CD14-positive monocyte (primary cell): ENCODE data around the gene SLC7A5. TPM values are rescaled to one million over a fixed set of nuclear protein-coding genes. Genes with fewer than 3 reads are reported as not detected.
"Not testable (repeated sequence)": the region's sequence is repeated elsewhere in the genome, so short reads cannot be mapped to it uniquely, and the experiment has no call there.

Source experiments
- DNase-seq, 3 donors: peaks; one replicate each; pipeline ENCODE4 v3.0.0-alpha.2; 2011 to 2022
- H2AFZ ChIP-seq: 2 replicates; pipeline ENCODE4 v1.6.0; 2012; ENCODE audit warnings: mild to moderate bottlenecking, low read depth, low read length, inconsistent platforms; ENCODE audit not compliant: insufficient read depth, poor library complexity, severe bottlenecking
- H3K27ac ChIP-seq, 2 donors: 1 replicate in 1 of 2; 2 replicates in 1 of 2; pipeline ENCODE4 v1.5.1; 2012 to 2013; ENCODE audit warnings: low read length in 2 of 2, control low read depth in 1 of 2, inconsistent platforms in 1 of 2, low read depth in 1 of 2, mild to moderate bottlenecking in 1 of 2
- H3K27me3 ChIP-seq, 2 donors: one replicate each; pipeline versions ENCODE4 v1.6.0 to v1.6.1; 2011 to 2013; ENCODE audit warnings: low read length in 2 of 2; ENCODE audit not compliant: control insufficient read depth in 2 of 2, insufficient read depth in 2 of 2
- H3K36me3 ChIP-seq, 2 donors: replicated peaks in 1 of 2; 1 replicate in 1 of 2; 2 replicates in 1 of 2; pipeline versions ENCODE4 v1.5.1 to v1.6.1; 2012 to 2013; ENCODE audit warnings: low read length in 2 of 2, control low read depth in 1 of 2, inconsistent platforms in 1 of 2, mild to moderate bottlenecking in 1 of 2; ENCODE audit not compliant: insufficient read depth in 2 of 2, control insufficient read depth in 1 of 2
- H3K4me1 ChIP-seq, 2 donors: 1 replicate in 1 of 2; 2 replicates in 1 of 2; pipeline versions ENCODE4 v1.5.1 to v1.6.1; 2012 to 2013; ENCODE audit warnings: low read length in 2 of 2, control low read depth in 1 of 2, inconsistent platforms in 1 of 2, mild to moderate bottlenecking in 1 of 2, moderate library complexity in 1 of 2; ENCODE audit not compliant: insufficient read depth in 2 of 2, control insufficient read depth in 1 of 2
- H3K4me2 ChIP-seq: replicated peaks from 2 replicates; pipeline ENCODE3; 2012; ENCODE audit warnings: low read length, moderate library complexity, mild to moderate bottlenecking; ENCODE audit not compliant: poor library complexity, severe bottlenecking; ENCODE audit errors: extremely low read depth
- H3K4me3 ChIP-seq, 3 experiments: fragments of 200-600 bp in 1 of 3; sonication (generic) in 1 of 3; replicated peaks in 1 of 3; 1 replicate in 2 of 3; 2 replicates in 1 of 3; pipeline ENCODE4 v1.5.1; 2011 to 2013; ENCODE audit warnings: low read length in 3 of 3, mild to moderate bottlenecking in 3 of 3, control low read depth in 2 of 3, low read depth in 2 of 3, inconsistent platforms in 1 of 3, moderate library complexity in 1 of 3
- H3K79me2 ChIP-seq: 2 replicates; pipeline ENCODE4 v1.6.0; 2012; ENCODE audit warnings: mild to moderate bottlenecking, control low read depth, inconsistent platforms, low read length, moderate library complexity; ENCODE audit not compliant: insufficient read depth
- H3K9ac ChIP-seq: 2 replicates; pipeline ENCODE4 v1.6.0; 2017; ENCODE audit warnings: low read length, mild to moderate bottlenecking; ENCODE audit not compliant: insufficient read depth, poor library complexity, severe bottlenecking
- H3K9me3 ChIP-seq, 2 donors: replicated peaks in 1 of 2; 1 replicate in 1 of 2; 2 replicates in 1 of 2; pipeline versions ENCODE4 v1.5.1 to v1.6.1; 2012 to 2013; ENCODE audit warnings: low read length in 2 of 2, control low read depth in 1 of 2; ENCODE audit not compliant: control insufficient read depth in 1 of 2, insufficient read depth in 1 of 2
- H4K20me1 ChIP-seq: 2 replicates; pipeline ENCODE4 v1.6.0; 2012; ENCODE audit warnings: mild to moderate bottlenecking, low read length, control low read depth, moderate library complexity; ENCODE audit not compliant: insufficient read depth
- H3K27ac Mint-ChIP-seq, 7 donors: one replicate each; pipeline ENCODE4 v1.8.0; 2020; ENCODE audit warnings: mild to moderate bottlenecking in 7 of 7, mixed read lengths in 7 of 7, moderate library complexity in 6 of 7, inconsistent platforms in 2 of 7
- H3K27me3 Mint-ChIP-seq, 3 donors: one replicate each; pipeline ENCODE4 v1.8.0; 2021 to 2022; ENCODE audit warnings: low read depth in 3 of 3, mild to moderate bottlenecking in 3 of 3, mixed read lengths in 3 of 3, moderate library complexity in 3 of 3, inconsistent platforms in 1 of 3
- H3K36me3 Mint-ChIP-seq, 2 donors: one replicate each; pipeline ENCODE4 v1.8.0; 2020; ENCODE audit warnings: mixed read lengths in 2 of 2, inconsistent platforms in 1 of 2, mild to moderate bottlenecking in 1 of 2
- H3K4me1 Mint-ChIP-seq: one replicate; pipeline ENCODE4 v1.8.0; 2020; ENCODE audit warnings: mild to moderate bottlenecking, mixed read lengths
- H3K4me3 Mint-ChIP-seq, 2 donors: one replicate each; pipeline ENCODE4 v1.8.0; 2020; ENCODE audit warnings: mild to moderate bottlenecking in 2 of 2, mixed read lengths in 2 of 2, moderate library complexity in 1 of 2
- H3K9me3 Mint-ChIP-seq, 7 donors: one replicate each; pipeline ENCODE4 v1.8.0; 2020 to 2022; ENCODE audit warnings: mixed read lengths in 7 of 7, mild to moderate bottlenecking in 6 of 7, moderate library complexity in 6 of 7, inconsistent platforms in 2 of 7
- CTCF ChIP-seq: fragments of 200-600 bp; IDR thresholded peaks from one replicate; pipeline ENCODE4 v1.8.0; 2022; ENCODE audit warnings: antibody characterized with exemption, mild to moderate bottlenecking
- WGBS: methylation state at CpG from one replicate; pipeline ENCODE4 v1.1.5; 2013; ENCODE audit warnings: missing lambda C conversion rate; ENCODE audit not compliant: insufficient coverage; 5-methylcytosine and 5-hydroxymethylcytosine counted together
- intact Hi-C, 2 donors: fragments of 100-400 bp; cut with micrococcal nuclease; formaldehyde crosslinking; loops; one replicate each; pipeline versions ENCODE4 v1.15.0 to v1.15.1; 2023
- polyA plus RNA-seq, 3 donors: library from polyadenylated mRNA; depleted of rRNA in 1 of 3; unstranded in 2 of 3; stranded (reverse) in 1 of 3; fragments of 300-500 nt in 2 of 3; fragments of >200 nt in 1 of 3; fragmentation: Illumina TruSeq in 2 of 3; gene quantifications; 1 replicate in 2 of 3; 2 replicates in 1 of 3; pipeline ENCODE4 v1.2.3, GENCODE V29; 2012 to 2021

Gene SLC7A5
- polyA plus RNA-seq, 3 donors: 0.40 to 5.8 (median 1.1) TPM

GRCh38 chr16:87861300-87862099, 7.8 kb downstream of the SLC7A5 start:
- 86% methylated on average over 17 of the region's 18 CpGs for WGBS
- intact Hi-C loops, DNase-seq: not testable (repeated sequence)

GRCh38 chr16:87860553-87861299, 8.6 kb downstream of the SLC7A5 start:
- no peak overlapping the region for H2AFZ ChIP-seq
- no peak overlapping the region for H3K9ac ChIP-seq
- peaks cover 17% of the 10 kb centered on the region for H4K20me1 ChIP-seq
- Mint-ChIP-seq H3K27ac (peak overlapping the region in 4 of 7 donors; percentile 25 to 77 (median 50)), H3K9me3 (peaks cover 0 to 1% (median 0%) of the 10 kb centered on the region in 7 donors), H3K4me3 (peak overlapping the region in 1 of 2 donors; percentile 27), H3K36me3 (peaks cover 6% of the 10 kb centered on the region in 2 donors), H3K27me3 (peaks cover 1 to 3% (median 2%) of the 10 kb centered on the region in 3 donors), H3K4me1 (peaks cover 25% of the 10 kb centered on the region)
- no peaks in the 10 kb centered on the region for H3K27me3 ChIP-seq
- no peak overlapping the region for H3K4me3 ChIP-seq
- 68% methylated on average over 25 of the region's 26 CpGs for WGBS
- no peaks in the 10 kb centered on the region for H3K36me3 ChIP-seq
- peaks cover 6% of the 10 kb centered on the region for H3K79me2 ChIP-seq
- peak in 1 of 3 donors; percentile 38 for DNase-seq
- peaks cover 12% of the 10 kb centered on the region in 2 donors for H3K4me1 ChIP-seq
- TF ChIP-seq CTCF: no peak
- no peak overlapping the region for H3K27ac ChIP-seq
- no peaks in the 10 kb centered on the region for H3K9me3 ChIP-seq
- no peak overlapping the region for H3K4me2 ChIP-seq
- intact Hi-C loops: no loop called here

More at GRCh38 chr16:87861300-87862099, 7.8 kb downstream of the SLC7A5 start:
- H3K9me3 Mint-ChIP-seq, H3K27me3 Mint-ChIP-seq, H3K79me2 ChIP-seq, H2AFZ ChIP-seq, H3K4me1 ChIP-seq, H3K4me2 ChIP-seq, H3K27me3 ChIP-seq, H3K36me3 Mint-ChIP-seq, H3K9me3 ChIP-seq, H3K36me3 ChIP-seq, H3K27ac ChIP-seq, H3K9ac ChIP-seq, H3K4me3 Mint-ChIP-seq, H3K4me3 ChIP-seq: not testable (repeated sequence)
- peaks cover 18% of the 10 kb centered on the region for H4K20me1 ChIP-seq
- Mint-ChIP-seq H3K4me1 (peaks cover 20% of the 10 kb centered on the region), H3K27ac (peak overlapping the region in 1 of 7 donors; percentile 42)

GRCh38 chr16:87858151-87858993, 10.9 kb downstream of the SLC7A5 start:
- not testable (repeated sequence) for H3K27me3 ChIP-seq, H3K4me3 Mint-ChIP-seq, H3K9me3 ChIP-seq, H3K36me3 Mint-ChIP-seq, H3K9me3 Mint-ChIP-seq, H3K27me3 Mint-ChIP-seq, H3K4me3 ChIP-seq, H3K9ac ChIP-seq, DNase-seq, H3K4me2 ChIP-seq, H3K36me3 ChIP-seq, H3K27ac ChIP-seq, H2AFZ ChIP-seq
- 80% methylated on average over 16 of the region's 27 CpGs for WGBS
- Histone ChIP-seq H4K20me1 (peaks cover 14% of the 10 kb centered on the region), H3K4me1 (peaks cover 23 to 29% of the 10 kb centered on the region in 2 donors), H3K79me2 (peaks cover 15% of the 10 kb centered on the region)
- H3K4me1 Mint-ChIP-seq: peaks cover 35% of the 10 kb centered on the region
- peak overlapping the region in 3 of 7 donors; percentile 8 to 60 (median 42) for H3K27ac Mint-ChIP-seq
- intact Hi-C loops: loop anchor here in 1 of 2 donors (10.0 kb wide), 1 partner anchor 146 kb away; no protein-coding TSS in a partner anchor
